ENCODE measurements around the gene STAT4.
A peak's percentile ranks its signal among the peaks of the same experiment; 100 is the strongest.
"Not testable (repeated sequence)": the region's sequence is repeated elsewhere in the genome, so short reads cannot be mapped to it uniquely, and the experiment has no call there.

The STAT4 gene

GRCh38 chr2:191010887-191011885, 139.6 kb downstream of the STAT4 start:
- peak; percentile 18 for DNase-seq

GRCh38 chr2:191009541-191010374, 141.0 kb downstream of the STAT4 start:
- DNase-seq, result no peak

- DNase-seq, result no peak
Observed at GRCh38 chr2:191008286-191008685, 142.5 kb downstream of the STAT4 start.

- DNase-seq, result no peak
Observed at GRCh38 chr2:191006997-191007783, 143.6 kb downstream of the STAT4 start.

- no peak for DNase-seq
Observed at GRCh38 chr2:191006297-191006696, 144.5 kb downstream of the STAT4 start.

- DNase-seq, result no peak
Observed at GRCh38 chr2:191003405-191004309, 147.1 kb downstream of the STAT4 start.

- DNase-seq, result no peak
Observed at GRCh38 chr2:191001624-191002023, 149.2 kb downstream of the STAT4 start.

- DNase-seq, result no peak
Observed at GRCh38 chr2:191001032-191001431, 149.8 kb downstream of the STAT4 start.

GRCh38 chr2:190999949-191000665, 150.7 kb downstream of the STAT4 start:
- DNase-seq, result no peak

- DNase-seq, result no peak
Observed at GRCh38 chr2:190999058-190999457, 151.7 kb downstream of the STAT4 start.

- DNase-seq, result no peak
Observed at GRCh38 chr2:190997526-190998113, 153.2 kb downstream of the STAT4 start.

- DNase-seq, result no peak
Observed at GRCh38 chr2:190996947-190997346, 153.8 kb downstream of the STAT4 start.

- peak; percentile 80 for DNase-seq
Observed at GRCh38 chr2:190996338-190996946, 154.4 kb downstream of the STAT4 start.

GRCh38 chr2:190995315-190995714, 155.5 kb downstream of the STAT4 start:
- DNase-seq, result not testable (repeated sequence)

- no peak for DNase-seq
Observed at GRCh38 chr2:190994148-190994547, 156.6 kb downstream of the STAT4 start.

- DNase-seq, result no peak
Observed at GRCh38 chr2:190993292-190993643, 157.5 kb downstream of the STAT4 start.

- DNase-seq, result no peak
Observed at GRCh38 chr2:190990132-190990531, 160.7 kb downstream of the STAT4 start.

GRCh38 chr2:190988910-190989309, 161.9 kb downstream of the STAT4 start:
- no peak for DNase-seq

- no peak for DNase-seq
Observed at GRCh38 chr2:190987938-190988337, 162.9 kb downstream of the STAT4 start.

- DNase-seq, result no peak
Observed at GRCh38 chr2:190987116-190987515, 163.7 kb downstream of the STAT4 start.
